Measurements from ENCODE around the gene SNX25.

GRCh38 chr4:185192059-185192458, 17.3 kb upstream of the SNX25 start:
- TF ChIP-seq EZH2 (IDR thresholded peaks at IDR 0.05; ENCODE audit: low read length) (no peak), CTCF (optimal IDR thresholded peaks at IDR 0.05 in 1 of 3, IDR thresholded peaks at IDR 0.05 in 1 of 3, conservative IDR thresholded peaks at IDR 0.05 in 1 of 3; ENCODE audit: extremely low read depth in 1 of 3, insufficient read depth in 2 of 3, low read length in 3 of 3) (no peak)
